Measurements from ENCODE around the gene CIP2A.

CIP2A gene

GRCh38 chr3:108511055-108511454 is 78.2 kb downstream of the CIP2A start:
- no peak for DNase-seq (ENCODE audit: low read depth in 2 of 2)

GRCh38 chr3:108510496-108510895 is 78.7 kb downstream of the CIP2A start, which contains the start of gene MYH15:
Gene MYH15, minus strand, starts transcription at chr3:108510596. Its CDS starts 66 bp downstream, at chr3:108510530.
- DNase-seq (ENCODE audit: low read depth in 2 of 2), result no peak

GRCh38 chr3:108509871-108510270 is 79.4 kb downstream of the CIP2A start:
- DNase-seq (ENCODE audit: low read depth in 2 of 2), result no peak

GRCh38 chr3:108509263-108509662 is 80.0 kb downstream of the CIP2A start:
- no peak for DNase-seq (ENCODE audit: low read depth in 2 of 2)

GRCh38 chr3:108507902-108508301 is 81.3 kb downstream of the CIP2A start:
- no peak for DNase-seq (ENCODE audit: low read depth in 2 of 2)

- no peak for DNase-seq (ENCODE audit: low read depth in 2 of 2)
These were observed 83.4 kb downstream of the CIP2A start for GRCh38 chr3:108505811-108506210.

DNA sequence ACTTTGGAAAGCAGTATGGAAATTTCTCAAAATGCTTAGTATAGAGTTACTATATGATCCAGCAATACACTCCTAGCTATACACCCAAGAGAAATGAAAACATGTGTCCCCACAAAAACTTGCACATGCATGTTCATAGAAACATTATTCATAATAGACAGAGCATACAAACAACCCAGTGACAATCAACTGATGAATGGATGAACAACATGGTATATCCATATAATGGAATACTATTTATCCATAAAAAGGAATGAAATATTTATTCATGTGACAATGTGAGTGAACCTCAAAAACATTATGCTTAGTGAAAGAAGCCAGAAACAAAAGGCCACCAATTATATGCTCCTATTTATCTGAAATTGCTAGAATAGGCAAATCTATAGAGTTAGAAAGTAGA is 85.5 kb downstream of the CIP2A start:
- DNase-seq (ENCODE audit: low read depth in 2 of 2), result no peak

DNA sequence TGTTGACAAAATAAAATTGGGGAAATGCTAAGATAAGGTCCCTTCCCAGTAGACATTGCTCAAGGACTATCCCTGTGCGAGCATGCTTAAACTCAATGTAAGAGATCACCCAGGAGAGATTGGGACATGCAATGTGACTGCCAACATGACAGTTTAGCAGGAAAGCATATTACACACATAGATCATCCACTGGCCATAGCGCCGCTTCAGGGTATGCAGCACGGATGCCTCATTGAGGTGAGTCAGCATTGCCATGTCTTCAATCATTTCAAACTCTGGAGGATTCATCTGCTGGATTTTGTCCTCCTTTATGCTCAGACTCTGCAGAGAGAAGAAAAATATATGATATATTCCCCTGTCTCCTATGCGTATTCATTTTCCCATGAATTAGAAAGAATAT is 87.7 kb downstream of the CIP2A start:
- DNase-seq (ENCODE audit: low read depth in 2 of 2), result no peak

DNA sequence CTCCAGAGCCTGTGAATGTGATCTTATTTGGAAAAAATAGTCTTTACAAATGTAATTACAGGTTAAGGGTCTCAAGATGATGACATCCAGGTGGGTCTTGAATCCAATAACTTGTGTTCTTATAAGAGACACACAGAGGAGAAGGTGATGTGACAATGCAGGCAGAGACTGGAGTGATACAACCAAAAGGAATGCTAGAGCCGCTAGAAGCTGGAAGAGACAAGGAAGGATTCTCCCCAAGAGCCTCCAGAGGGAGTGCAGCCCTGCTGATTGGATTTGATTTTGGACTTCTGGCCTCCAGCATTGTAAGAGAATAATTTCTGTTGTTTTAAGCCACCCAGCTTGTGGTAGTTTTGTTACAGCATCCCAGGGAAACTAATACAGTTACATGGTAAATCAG is 88.5 kb downstream of the CIP2A start:
- no peak for DNase-seq (ENCODE audit: low read depth in 2 of 2)
